Body of pancreas (tissue), 4 donors: ENCODE measurements around the gene PLXNB2.

Experiments used
- CTCF ChIP-seq, 7 experiments: fragments of 450-650 bp in 4 of 7; fragments of 200-600 bp in 3 of 7; sonication (generic) in 3 of 7; IDR thresholded peaks; one replicate each; pipeline ENCODE4 v1.5.1; 2016 to 2019; ENCODE audit warnings: antibody characterized with exemption in 7 of 7
- POLR2A ChIP-seq, 3 donors: fragments of 450-650 bp; IDR thresholded peaks; one replicate each; pipeline ENCODE4 v1.6.1; 2016; ENCODE audit warnings: antibody characterized with exemption in 3 of 3, mild to moderate bottlenecking in 2 of 3

- TF ChIP-seq POLR2A (IDR thresholded peaks at IDR 0.05) (no peak), CTCF (IDR thresholded peaks at IDR 0.05) (no peak)
These were observed 26.1 kb downstream of the PLXNB2 start for GRCh38 chr22:50281384-50281760.
